Measurements from ENCODE around the gene RASGEF1C.
A peak's percentile ranks its signal among the peaks of the same experiment; 100 is the strongest.
"Not testable (repeated sequence)": the region's sequence is repeated elsewhere in the genome, so short reads cannot be mapped to it uniquely, and the experiment has no call there.

The RASGEF1C gene

DNA sequence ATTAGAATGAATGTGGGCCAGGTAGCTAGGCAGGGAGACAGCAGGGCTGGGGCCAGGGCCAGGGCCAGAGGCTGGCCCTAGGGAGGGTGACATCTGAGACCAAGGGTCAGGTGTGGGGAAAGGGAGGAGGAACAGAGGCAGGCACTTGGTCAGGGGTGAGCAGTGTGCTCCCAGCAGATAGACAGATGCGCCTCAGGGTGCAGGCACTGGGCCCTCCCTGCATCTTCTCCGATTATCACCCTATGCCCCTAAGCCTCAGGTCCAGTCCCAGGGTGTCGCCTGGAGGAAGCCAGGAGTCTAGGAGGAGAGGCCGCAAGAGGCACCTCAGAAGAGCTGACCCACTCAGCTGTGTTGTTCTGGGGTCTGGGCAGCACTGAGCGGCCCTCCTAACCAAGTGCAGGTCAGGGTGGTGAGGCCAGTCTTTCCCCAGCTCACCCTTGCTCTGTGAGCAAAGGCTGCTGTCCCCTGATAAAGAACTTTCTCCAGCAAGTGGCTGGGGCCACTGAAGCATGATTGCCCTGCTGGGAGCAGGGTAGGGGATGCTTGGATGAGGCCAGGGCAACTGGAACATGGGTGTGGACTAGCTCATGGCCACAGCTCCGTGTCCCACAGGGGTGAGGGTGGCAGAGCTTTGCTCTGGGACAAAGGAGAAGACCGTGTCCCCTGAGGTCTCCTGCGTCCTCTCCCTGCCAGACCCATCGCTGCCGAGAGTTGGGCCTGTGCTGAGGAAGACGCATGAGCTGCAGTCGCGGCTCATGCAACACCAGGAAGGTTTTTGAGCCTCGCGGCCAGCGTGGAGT, 2.1 kb upstream of the RASGEF1C start:
- no peak for DNase-seq (ENCODE audit: low read depth in 2 of 2)

DNA sequence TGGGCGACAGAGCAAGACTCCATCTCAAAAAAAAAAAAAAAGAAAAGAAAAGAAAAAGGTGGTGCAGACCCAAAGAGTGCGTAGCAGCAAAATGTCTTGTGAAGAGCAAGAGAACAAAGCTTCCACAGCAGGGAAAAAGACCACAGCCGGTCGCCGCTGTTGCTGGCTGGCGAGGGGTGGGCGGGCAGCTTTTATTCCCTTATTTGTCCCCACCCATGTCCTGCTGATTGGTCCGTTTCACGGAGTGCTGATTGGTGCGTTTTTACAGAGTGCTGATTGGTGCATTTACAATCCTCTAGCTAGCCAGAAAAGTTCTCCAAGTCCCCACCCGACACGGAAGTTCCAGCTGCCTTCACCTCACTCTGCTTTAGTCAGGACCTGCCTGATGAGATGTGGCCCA, 1.1 kb upstream of the RASGEF1C start:
- DNase-seq (ENCODE audit: low read depth in 2 of 2) = not testable (repeated sequence)

DNA sequence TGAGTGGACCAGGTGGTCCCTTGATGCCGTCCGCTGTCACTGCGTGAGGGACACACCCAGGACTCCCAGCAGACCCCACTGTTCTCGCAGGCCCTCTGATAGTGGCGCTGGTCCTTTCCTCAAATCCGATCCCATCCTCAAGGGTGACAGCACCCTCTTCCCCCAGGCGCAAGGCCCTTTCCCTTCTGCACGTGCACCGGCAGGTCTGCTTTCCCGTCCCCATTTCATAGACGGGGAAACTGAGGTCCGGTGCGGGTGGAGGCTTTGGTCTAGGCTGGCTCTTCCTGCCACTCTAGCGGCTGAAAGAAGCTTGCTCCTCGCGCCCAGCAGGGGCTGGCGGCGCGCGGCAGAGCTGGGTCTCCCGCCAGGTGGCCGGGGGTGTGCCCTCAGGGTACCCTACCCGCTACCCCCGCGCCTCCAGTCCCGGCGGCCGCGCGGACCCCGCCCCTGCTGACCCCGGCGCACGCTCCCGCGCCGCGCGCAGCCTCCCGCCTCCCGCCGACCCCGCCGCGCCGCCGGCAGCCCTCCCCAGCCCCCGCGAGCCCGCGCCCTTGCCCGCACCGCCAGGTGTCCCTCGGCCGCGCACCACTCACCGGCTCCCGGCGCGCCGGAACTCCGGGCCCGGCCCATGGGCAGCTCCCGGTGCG, 453 bp downstream of the RASGEF1C start:
- DNase-seq (ENCODE audit: low read depth in 2 of 2) = peak in 1 of 2 donors; percentile 3

DNA sequence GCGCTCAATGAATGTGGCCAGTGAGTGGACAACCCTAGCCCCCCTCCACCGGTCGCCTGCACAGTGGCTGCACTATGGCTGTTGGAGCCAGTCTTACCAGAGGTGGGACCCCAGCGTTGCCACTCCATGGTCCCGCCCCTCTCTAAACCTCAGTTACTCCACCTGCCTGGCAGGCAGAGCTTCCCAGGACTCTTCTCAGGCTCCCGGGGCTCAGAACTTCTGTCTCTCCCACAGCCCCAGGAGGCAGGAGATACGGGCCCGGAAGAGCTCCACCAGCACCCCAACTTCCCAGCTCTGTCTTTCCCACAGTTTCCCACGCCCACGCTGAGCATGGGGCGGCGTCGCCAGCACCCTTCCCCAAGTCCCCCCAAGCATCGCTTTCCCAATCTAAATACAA, 975 bp downstream of the RASGEF1C start:
- no peak for DNase-seq (ENCODE audit: low read depth in 2 of 2)

DNA sequence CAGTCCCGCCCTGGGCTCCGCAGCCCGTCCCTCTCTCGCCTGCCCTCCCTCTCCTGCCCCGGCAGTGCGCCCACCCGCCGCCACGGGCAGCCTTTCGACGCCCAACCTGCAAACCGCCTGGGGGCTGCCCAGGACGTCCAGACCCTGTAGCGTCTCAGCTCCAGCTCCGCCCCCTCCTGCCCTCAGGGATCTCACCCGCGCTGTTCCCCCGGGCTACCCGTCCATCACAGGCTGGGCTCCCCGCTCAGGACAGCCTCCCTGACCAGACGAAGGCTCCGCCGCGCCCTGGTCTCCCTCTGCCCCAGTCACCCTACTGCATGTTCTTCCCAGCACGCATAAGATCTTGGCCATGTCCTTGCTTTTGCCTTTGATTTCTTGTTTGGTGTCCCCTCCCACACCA, 1.4 kb downstream of the RASGEF1C start:
- DNase-seq (ENCODE audit: low read depth in 2 of 2) = no peak

DNA sequence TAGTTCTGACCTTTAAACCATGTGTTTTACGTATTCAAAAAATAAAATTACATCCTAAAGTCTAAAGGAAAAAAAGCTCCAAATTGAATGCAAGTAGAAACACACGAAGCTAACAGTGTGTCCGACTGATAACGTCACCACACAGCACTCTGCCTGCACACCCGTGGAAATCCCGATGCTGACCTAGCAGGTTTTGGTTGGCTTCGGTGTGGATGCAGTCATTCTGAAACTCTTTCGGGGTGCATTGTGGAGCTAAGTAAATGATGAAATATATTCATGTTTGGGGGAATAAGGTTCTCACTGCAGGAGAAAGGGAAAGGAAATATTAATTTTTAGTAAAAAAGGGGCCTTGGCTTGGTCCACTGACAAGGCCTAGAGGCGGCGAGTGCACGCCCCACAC, 2.0 kb downstream of the RASGEF1C start:
- DNase-seq (ENCODE audit: low read depth in 2 of 2) = no peak

DNA sequence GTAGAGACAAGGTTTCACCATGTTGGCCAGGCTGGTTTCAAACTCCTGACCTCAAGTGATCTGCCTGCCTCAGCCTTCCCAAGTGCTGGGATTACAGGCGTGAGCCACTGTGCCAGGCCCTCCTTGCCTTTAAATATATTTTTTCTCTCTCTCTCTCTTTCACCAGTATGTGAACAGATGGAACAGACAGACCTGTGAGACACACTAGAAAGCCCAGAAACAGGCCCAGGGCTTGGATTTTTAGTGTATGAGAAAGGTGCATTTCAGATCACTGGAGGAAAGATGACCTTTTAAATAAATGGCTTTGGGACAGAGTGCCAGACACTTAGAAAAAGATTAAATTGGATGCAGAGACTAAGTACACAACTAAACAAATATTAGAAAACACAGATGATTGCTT, 3.1 kb downstream of the RASGEF1C start:
- DNase-seq (ENCODE audit: low read depth in 2 of 2) = no peak

DNA sequence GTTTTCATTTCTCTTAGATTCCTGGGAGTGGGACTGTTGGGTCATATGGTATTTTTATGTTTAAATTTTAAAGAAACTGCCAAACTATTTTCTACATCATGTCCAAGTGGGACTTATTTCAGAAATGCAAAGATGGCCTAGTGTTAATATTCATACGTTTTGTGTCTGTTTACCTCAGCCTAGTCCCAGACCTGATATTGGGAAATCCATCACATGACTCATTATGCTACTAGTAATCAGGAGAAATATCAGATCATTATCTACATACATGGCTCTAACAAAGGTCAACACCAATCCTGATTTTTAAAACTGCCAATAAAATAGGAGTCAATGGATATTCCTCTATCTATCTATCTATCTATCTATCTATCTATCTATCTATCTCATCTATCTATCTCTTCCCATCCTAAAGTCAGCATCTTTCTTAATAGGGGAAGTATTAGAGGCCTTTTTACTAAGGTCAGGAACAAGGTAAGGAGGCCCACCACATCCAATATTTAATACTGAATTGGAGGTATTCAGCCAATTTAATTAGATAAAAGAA, 4.7 kb downstream of the RASGEF1C start:
- no peak for DNase-seq (ENCODE audit: low read depth in 2 of 2)

DNA sequence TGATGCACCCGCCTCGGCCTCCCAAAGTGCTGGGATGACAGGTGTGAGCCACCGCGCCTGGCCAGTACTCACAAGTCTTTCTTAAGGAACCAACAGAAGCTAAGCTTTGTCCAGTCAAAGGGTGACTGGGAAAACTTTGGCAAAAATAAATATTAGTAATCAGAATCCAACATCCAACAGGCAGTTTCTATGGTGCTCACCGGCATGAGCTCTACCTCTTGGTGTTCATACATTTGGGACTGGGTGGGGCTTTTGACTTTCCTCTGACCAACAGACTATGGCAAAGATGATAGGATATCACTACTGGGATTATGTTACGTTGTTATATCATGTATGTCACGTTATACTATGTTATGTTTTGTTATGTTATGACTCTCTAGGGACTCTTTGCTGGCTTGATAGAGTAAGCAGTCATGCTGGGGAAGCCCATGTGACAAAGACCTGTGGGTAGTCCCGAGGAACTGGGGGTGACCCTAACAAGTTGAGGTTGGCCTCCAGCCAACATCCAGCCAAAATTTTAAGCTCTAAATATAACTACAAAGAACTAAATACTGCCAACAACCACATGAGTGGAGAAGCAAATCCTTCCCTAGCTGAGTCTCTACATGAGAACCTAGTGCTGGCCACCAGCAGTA, 6.0 kb downstream of the RASGEF1C start:
- DNase-seq (ENCODE audit: low read depth in 2 of 2) = no peak

DNA sequence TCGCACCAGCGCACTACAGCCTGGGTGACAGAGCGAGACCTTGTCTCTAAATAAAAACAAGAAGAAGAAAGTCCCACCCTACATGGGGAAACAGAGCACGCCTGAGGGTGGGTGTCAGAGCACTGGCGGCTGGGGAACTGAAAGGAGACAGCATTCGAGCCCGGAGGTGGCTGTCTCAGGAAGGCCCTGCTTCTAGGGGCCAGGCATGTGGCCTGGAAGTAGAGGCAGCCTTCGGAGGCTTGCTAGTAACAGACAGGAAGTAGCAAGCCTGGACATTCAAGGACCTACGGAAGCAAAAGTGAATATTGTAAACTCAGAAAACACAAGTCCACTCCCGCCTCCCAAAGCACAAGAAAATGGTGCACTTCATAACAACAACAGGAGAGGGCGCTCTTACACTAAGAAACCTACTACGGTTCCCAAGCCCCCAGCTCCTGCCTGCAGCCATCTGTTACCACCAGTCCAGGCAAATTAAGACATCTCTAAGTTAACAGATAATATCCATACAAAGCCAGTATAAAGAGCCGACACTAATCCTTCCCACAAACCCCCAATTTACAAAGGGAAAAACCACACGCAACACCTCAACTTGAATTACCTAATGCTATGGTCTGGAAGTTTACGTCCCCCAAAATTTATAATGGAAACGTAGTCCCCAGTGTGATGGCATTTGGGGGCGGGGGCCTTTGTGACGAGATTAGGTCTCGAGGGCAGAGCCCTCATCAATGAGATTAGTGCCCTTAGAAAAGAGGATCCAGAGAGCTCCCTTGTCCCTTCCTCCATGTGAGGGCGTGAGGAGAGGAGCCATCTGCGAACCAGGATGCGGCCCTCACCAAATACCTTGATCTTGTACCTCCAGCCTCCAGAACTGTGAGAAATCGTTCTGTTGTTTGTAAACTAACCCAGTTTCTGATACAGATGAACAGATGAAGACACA, 7.7 kb downstream of the RASGEF1C start:
- DNase-seq (ENCODE audit: low read depth in 2 of 2) = no peak

DNA sequence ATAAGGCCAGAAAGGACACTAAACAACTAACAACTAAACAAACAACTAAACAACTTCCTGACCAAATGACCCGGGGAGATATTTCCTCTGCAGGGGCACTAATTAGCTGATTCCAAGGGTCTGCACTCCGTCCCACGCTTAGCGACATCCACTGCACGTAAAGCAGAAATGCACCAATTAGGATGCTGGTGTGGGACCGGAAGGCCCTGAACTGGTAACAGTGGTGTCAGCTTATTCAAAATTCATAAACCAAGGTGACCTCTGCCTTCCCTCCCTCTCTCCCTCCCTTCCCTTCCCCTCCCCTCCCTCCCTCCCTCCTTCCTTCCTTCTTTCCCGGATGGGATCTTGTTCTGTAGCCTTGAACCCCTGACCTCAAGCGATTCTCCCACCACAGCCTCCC, 9.6 kb downstream of the RASGEF1C start:
- DNase-seq (ENCODE audit: low read depth in 2 of 2) = no peak

DNA sequence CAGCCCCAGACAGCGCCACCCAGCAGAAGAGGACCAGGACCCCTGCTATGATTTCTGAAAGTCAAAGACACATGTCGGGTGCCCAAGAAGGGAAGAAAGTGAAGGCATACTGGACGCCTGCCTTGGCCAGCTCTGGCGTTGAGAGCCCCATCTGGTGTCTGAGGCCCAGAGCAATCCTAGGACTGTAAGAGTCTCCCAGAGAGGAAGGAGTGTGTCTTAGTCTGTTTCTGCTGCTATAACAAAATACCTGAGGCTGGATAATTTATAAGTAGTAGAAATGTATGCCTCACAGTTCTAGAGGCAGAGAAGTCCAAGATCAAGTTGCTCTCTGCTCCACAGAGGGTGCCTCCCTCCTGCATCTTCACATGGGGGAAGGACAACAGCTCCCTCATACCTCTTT, 10.8 kb downstream of the RASGEF1C start:
- no peak for DNase-seq (ENCODE audit: low read depth in 2 of 2)

DNA sequence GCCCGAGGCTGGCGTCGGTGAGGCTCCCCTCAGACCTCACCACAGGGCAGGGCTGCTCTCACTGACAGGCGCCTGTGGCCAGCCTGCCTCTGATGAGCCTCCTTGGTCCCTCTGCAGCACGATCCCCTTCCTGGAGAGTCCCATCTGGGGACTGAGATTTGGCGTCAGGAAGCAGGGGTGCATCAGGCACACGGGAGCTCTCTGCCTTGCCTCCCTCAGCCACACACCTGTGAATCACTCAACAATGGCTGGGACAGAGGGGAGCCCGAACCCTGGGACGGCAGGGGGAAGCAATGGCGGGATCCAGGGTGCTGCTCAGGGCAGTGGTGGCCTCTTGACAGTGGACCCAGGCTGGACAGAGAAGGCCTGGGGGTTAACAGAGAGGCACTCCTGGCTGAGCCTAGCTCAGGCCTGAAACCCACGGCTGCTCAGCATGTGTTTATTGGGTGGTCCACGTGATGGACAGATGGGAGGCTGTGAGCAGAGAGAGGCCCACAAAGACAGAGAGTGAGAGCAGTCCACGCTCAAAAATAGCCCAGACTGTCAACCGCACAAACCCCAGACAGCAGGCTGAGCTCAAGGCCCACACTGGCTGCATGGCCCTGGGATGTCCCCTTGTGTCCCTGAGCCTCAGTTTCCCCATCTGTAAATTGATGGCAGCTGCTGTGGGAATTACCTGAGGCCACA, 11.9 kb downstream of the RASGEF1C start:
- no peak for DNase-seq (ENCODE audit: low read depth in 2 of 2)

DNA sequence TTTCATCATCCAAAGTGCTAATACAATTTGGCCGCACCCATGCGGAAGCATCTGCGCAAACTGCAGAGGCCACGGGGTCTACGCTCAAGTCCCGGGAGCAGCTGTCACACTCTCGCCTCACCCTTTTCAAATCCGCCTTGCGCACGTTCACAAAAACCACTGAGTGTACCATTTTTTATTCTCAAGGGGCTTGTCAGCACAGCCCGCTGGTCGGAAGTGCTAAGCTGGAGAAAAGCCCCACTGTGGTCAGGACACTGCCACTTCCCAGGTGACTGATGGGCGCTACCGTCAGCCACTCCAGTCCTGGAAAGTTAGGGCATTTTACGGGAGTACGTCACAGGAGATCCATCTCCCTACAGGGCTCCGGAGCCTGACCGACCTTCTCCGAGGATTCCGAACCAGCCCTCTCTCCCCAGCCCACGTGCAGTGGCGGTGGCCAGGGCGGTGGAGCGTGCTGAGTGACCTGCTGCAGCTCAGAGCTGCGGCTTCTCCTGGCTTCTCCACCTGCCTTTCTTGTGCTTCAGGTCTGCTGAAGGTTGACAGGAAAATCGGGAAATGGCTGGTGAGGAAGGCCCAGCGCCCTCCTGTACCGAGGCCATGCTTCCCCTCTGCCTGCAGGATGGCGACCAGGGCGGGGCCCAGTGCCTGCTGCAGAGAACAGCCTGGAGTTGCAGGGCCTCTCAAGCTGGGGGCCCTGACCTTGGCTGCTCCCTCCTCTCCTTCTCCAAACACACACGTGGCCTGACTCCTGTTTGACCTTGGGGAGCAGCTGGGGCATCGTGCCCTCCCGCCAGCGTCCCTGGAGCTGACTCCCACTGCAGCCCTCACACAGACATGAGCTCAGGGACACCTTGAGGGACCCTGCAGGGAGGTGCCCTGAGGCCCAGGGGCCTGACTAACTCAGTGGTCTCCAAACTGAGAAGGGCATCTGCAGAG, 14.3 kb downstream of the RASGEF1C start:
- DNase-seq (ENCODE audit: low read depth in 2 of 2) = no peak

DNA sequence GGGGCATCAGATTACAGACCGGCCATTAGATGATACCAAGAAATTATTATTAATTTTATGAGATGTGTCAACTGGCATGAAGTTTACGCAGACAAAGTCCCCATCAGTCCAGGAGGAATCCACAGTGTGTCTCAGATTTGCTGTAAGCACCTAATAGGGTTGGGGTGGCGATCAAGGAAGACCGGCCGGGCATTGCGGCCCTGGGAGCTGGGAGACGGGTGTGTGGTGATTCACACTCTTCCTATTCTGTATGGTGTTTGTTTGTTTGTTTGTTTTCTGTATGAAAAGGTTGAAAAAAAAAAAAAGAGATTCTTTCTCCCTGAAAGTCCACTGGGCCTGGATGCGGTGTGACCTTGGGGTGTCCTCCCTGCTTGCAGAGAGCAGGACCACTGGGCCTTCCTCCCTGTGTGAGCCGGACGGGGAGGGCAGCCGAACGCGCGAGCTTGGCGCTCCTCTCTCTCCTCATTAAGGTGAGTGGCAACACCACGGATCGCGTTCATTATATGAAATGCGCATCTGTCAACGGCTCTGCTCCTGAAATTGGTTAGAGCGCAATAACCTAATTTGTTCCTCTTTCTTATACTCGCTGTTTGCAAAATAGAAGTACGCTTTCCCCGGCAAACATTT, 15.1 kb downstream of the RASGEF1C start:
- DNase-seq (ENCODE audit: low read depth in 2 of 2) = no peak

DNA sequence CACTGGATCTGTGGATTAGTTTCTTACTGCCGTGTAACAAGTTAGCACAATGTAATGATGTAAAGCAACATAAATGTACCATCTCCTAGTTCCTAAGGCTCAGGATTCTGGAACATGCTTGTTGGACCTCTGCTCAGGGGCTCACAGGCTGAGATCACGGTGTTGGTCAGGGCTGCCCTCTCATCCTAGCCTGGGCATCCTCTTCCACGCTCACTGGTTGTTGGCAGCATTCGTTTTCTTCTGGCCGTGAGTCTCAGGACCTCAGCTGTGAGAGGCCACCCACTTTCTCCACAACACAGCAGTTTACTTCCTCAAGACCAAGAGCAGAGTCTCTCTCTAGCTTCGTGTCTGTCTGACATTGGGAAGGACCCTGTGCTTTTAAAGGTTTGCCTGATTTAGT, 17.3 kb downstream of the RASGEF1C start:
- no peak for DNase-seq (ENCODE audit: low read depth in 2 of 2)

DNA sequence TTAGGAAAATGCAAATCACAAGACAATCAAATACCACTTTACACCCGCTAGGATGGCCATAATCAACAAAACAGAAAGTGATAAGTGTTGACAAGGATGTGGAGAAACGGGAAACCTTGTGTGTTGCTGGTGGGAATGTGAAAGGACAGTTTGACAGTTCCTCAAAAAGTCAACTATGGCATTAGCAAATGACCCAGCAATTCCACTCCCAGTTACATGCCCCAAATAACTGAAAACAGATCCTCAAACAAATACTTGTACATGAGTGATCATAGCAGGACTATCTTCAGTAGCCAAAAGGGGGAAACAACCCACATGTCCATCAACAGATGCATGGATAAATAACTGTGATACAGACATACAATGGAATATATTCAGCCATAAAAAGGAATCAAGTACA, 21.2 kb downstream of the RASGEF1C start:
- no peak for DNase-seq (ENCODE audit: low read depth in 2 of 2)

DNA sequence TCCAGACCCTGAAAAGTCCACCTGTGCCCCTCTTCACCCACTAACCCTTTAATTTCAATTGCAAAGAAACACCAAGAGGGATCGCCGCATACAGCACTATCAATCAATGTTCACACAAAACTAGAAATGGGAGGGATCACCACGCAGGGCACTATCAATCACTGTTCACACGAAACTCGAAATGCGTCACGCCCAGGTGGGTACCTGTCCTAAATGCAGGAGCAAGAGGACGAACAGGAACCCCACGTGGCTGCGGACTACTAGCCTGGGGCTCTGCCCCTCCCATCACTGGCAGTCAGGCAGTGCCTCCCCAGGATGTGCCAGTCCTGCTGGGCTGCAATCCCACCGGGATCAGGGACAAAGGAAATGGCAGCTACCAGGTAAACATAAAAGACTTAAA, 28.2 kb downstream of the RASGEF1C start:
- no peak for DNase-seq (ENCODE audit: low read depth in 2 of 2)

DNA sequence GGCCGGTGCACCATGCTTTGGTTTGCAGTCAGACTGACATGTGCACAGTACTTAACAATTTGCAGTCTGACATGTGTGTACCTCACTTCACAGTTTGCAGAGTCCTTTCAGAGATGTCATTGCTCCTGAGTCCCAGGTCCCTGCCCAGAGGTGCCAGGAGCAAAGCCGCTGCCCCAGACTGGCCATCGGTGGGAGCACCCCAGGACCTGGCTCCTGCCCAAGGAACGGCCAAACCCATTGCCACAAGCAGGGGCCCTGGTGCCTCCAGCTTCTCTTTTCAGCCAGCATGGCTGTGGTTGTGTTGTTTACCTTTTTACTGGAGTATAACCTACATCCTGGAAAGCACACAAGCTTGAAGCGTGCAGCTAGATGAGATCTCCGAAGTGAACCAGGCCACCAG, 28.6 kb downstream of the RASGEF1C start:
- no peak for DNase-seq (ENCODE audit: low read depth in 2 of 2)
